Cardiac fibroblast (primary cell): ENCODE data around the gene KLK1.
"Not testable (repeated sequence)": the region's sequence is repeated elsewhere in the genome, so short reads cannot be mapped to it uniquely, and the experiment has no call there.

Source experiments
- DNase-seq, 2 donors: peaks; one replicate each; pipeline versions ENCODE4 v3.0.0 to v3.0.0-alpha.2; 2010; ENCODE audit warnings: low read depth in 2 of 2
- H3K4me3 ChIP-seq, 2 donors: replicated peaks in 1 of 2; 1 replicate in 1 of 2; 2 replicates in 1 of 2; pipeline ENCODE4 v1.5.1; 2011; ENCODE audit warnings: low read depth in 2 of 2, low read length in 2 of 2, mild to moderate bottlenecking in 2 of 2, moderate library complexity in 1 of 2
- TF ChIP-seq, protein P1 (sequence below): IDR thresholded peaks from one replicate; pipeline ENCODE4 v1.5.1; 2011; ENCODE audit warnings: low read depth, mild to moderate bottlenecking, low read length, inconsistent platforms

Gene KLK1

DNA sequence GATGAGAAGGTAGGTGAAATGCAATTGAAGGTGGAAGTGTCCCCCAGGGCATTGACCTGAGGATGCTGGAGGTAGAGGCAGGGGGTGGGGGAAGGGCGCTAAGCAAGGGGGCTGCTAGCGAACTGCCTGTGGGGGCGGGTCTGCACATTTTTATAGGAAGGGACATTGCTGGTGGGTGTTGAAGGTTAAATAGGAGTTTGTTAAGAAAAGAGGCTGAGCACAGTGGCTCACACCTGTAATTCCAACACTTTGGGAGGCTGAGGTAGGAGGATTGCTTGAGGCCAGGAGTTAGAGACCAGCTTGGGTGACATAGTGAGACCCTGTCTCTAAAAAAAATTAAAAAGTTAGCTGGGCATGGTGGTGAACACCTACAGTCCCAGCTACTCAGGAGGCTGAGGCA is 38.9 kb downstream of the KLK1 start:
- TF ChIP-seq, protein P1, sequence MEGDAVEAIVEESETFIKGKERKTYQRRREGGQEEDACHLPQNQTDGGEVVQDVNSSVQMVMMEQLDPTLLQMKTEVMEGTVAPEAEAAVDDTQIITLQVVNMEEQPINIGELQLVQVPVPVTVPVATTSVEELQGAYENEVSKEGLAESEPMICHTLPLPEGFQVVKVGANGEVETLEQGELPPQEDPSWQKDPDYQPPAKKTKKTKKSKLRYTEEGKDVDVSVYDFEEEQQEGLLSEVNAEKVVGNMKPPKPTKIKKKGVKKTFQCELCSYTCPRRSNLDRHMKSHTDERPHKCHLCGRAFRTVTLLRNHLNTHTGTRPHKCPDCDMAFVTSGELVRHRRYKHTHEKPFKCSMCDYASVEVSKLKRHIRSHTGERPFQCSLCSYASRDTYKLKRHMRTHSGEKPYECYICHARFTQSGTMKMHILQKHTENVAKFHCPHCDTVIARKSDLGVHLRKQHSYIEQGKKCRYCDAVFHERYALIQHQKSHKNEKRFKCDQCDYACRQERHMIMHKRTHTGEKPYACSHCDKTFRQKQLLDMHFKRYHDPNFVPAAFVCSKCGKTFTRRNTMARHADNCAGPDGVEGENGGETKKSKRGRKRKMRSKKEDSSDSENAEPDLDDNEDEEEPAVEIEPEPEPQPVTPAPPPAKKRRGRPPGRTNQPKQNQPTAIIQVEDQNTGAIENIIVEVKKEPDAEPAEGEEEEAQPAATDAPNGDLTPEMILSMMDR, result no peak
- no peak overlapping the region for H3K4me3 ChIP-seq

DNA sequence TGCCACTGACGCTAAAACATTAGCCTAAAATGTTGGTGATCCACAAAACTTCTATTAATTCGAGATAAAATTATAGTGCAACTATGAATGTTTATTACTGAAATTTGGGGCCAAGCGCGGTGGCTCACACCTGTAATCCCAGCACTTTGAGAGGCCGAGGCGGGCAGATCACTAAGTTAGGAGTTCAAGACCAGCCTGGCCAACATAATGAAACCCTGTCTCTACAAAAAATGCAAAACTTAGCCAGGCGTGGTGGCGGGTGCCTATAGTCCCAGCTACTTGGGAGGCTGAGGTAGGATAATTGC is 39.8 kb downstream of the KLK1 start:
- DNase-seq, H3K4me3 ChIP-seq: not testable (repeated sequence)

More for the DNA sequence above, 38.9 kb downstream of the KLK1 start:
- DNase-seq, result no peak

DNA sequence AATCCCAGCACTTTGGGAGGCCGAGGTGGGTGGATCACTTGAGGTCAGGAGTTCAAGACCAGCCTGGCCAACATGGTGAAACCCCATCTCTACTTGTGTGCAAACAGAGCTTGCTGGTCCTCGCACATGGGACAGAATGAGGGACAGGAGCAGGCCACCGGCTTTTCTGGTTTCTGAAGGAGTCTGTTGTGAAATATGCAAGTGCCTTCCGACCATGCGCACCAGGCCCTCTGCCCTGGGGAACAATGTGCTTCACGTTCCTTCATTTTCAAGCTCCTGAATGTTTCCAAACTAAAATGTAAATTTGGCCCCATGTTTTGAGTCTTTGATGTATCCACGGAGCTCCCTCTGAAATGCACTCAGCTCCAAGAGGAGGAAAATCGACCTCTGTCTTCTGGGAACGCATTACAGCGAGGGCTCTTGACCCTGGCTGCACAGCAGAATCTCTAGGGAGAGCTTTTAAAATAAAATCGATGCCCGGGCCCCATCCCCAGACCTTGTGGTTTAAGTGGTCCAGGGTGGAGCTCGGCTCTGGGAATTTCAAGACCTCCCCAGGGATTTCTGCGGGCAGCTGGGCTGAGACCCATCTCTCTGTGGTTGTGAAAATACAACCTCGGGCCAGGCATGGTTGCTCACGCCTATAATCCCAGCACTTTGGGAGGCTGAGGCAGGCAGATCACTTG is 42.7 kb downstream of the KLK1 start:
- DNase-seq, result no peak
- H3K4me3 ChIP-seq, result no peak overlapping the region
- TF ChIP-seq, protein P1, result no peak

DNA sequence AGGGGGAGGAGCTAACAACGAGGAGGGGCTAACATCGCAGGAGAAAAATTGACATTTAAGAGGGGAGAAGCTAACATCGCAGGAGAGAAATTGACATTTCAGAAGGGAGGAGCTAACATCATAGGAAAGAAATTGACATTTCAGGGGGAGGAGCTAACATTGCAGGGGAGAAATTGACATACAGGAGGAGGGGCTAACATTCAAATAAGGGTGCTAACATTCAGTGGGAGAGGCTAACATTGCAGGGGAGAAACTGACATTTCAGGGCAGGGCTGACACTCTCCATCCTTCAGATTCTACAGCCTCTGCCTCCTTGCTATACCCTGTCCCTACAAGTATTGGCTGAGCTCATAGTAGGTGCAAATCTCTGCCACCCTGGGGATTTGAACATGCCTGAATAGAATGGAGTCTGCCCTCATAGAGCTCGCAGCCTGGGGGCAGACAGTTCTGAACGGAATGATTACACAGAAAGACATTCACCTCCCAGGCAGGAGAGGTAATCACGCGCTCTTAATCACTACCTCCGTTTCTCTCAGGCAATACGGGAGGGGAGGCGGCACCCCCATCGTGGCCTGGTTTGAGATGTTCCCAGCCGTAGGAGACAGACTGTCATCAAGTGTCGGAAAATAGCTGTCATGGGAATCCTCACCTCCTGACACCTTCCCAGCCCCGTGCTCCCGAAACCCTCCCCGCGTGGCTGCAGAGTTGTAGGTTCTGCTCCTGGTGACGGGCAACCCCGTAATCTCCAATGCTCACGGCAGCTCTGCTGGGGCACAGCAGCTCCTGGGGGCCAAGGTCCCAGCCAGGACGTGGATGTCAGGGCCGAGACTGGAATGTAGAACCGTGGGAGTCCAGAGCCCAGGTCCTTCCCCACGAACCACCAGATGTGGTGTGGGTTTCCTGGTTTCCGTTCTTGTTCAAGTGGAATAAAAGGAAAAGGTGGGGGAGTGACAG is 43.8 kb downstream of the KLK1 start:
- H3K4me3 ChIP-seq, result no peak overlapping the region
- TF ChIP-seq, protein P1, result no peak
- DNase-seq, result no peak

DNA sequence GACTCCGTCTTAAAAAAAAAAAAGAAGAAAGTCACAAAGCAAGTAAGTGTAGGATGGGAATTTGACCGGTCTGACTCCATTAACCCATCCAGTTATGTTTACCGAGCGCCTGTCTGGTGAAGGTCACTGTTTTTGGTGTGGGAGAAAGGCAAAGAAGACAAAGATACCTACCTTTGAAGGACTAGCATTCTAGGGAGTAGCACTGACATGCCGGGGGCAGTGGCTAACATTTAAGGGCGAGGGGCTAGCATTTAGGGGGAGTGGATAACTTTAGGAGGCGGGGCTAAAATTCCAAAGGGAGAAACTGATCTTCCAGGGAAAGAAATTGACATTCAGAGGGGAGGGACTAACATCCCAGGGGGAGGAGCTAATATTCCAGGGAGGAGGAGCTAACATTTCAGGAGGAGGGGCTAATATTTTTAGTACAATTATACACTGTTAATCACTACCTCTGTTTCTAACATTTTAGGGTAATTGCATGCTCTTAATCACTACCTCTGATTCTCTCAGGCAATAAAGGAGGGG is 44.6 kb downstream of the KLK1 start:
- no peak for DNase-seq
- no peak overlapping the region for H3K4me3 ChIP-seq
- TF ChIP-seq, protein P1, result no peak

DNA sequence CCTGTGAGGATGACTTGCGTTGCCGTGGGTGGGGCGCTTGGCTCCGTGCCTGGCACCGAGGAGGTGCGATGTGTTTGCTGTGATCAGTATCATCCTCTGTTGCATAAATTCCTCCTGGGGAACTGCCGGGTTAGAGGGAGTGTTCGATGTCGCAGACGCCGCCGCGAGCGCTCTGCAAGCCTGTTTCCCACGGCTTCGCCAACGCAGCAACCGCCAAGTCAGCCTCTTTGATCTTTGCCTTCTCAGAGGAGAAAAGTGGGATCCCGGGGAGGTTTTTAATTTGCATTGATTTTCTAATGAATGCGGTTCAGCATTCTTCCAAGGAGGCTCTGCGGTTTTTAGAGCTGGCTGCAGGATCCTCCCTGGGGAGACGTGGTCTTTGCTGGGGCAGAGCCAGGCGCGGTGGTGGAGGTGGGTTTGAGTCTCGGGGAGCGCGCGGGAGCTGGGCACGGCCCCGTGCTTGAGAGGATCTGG is 45.7 kb downstream of the KLK1 start:
- no peak overlapping the region for H3K4me3 ChIP-seq
- TF ChIP-seq, protein P1, result no peak
- peak in 1 of 2 donors; percentile 21 for DNase-seq

DNA sequence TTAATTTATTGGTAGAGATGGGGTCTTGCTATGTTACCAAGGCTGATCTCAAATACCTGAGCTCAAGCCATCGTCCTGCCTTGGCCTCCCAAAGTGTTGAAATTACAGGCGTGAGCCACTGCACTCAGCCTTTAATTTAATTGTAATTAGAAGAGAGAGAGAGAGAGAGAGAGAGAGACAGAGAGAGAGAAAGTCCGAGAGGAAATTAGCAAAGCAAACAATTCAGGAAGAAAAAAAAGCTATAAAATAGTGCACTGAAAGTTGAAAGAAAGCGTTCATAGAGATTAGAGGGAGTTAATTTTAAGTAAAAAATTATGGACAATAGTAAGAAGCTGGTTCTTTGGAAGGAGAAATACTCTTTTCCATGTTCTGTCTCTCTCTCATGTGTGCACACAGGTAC is 46.3 kb downstream of the KLK1 start:
- no peak overlapping the region for H3K4me3 ChIP-seq
- DNase-seq, result no peak
- TF ChIP-seq, protein P1, result no peak
